ENCODE results near the gene SRGAP3. TPM values are rescaled to one million over a fixed set of nuclear protein-coding genes. Genes with fewer than 3 reads are reported as not detected.

Gene SRGAP3
- total RNA-seq, 2 experiments from 2014 or later = 1.8 to 2.5 TPM

- peaks cover 16% of the 10 kb centered on the region for H3K4me1 Mint-ChIP-seq (ENCODE audit: low read depth)
- ChIA-PET CTCF (no interaction called here), POLR2A (no interaction called here)
- no peaks in the 10 kb centered on the region for H3K27me3 Mint-ChIP-seq
- no peak overlapping the region for H3K4me3 Mint-ChIP-seq
- no peak for ATAC-seq
- no peak for DNase-seq
- intact Hi-C loops (cut with micrococcal nuclease) = no loop called here
- H3K9me3 Mint-ChIP-seq = no peaks in the 10 kb centered on the region
- H3K27ac Mint-ChIP-seq = no peak overlapping the region
- no peaks in the 10 kb centered on the region for H3K36me3 Mint-ChIP-seq (ENCODE audit: low read depth)
- no peak for TF ChIP-seq CTCF (IDR thresholded peaks at IDR 0.05)
These were observed 4.8 kb downstream of the SRGAP3 start for GRCh38 chr3:9244495-9245183.

GRCh38 chr3:9241956-9242355 is 7.5 kb downstream of the SRGAP3 start:
- no peaks in the 10 kb centered on the region for H3K4me1 Mint-ChIP-seq (ENCODE audit: low read depth)
- H3K9me3 Mint-ChIP-seq = no peaks in the 10 kb centered on the region
- no peaks in the 10 kb centered on the region for H3K27me3 Mint-ChIP-seq
- no peak overlapping the region for H3K27ac Mint-ChIP-seq
- no peak overlapping the region for H3K4me3 Mint-ChIP-seq
- ATAC-seq = no peak
- TF ChIP-seq CTCF (IDR thresholded peaks at IDR 0.05) = no peak
- CTCF ChIA-PET = interaction anchor here (1.1 kb wide), 1 partner anchor 9 kb away, joined by 3 read pairs; no protein-coding TSS in a partner anchor
- no peaks in the 10 kb centered on the region for H3K36me3 Mint-ChIP-seq (ENCODE audit: low read depth)
- DNase-seq = no peak
- intact Hi-C loops (cut with micrococcal nuclease) = no loop called here
- POLR2A ChIA-PET = interaction anchor here (1.3 kb wide), 1 partner anchor 9 kb away, joined by 4 read pairs; no protein-coding TSS in a partner anchor

GRCh38 chr3:9239680-9240079 is 9.8 kb downstream of the SRGAP3 start:
- intact Hi-C loops (cut with micrococcal nuclease) = no loop called here
- Mint-ChIP-seq H3K4me1 (ENCODE audit: low read depth) (no peaks in the 10 kb centered on the region), H3K36me3 (ENCODE audit: low read depth) (no peaks in the 10 kb centered on the region), H3K27ac (no peak overlapping the region), H3K9me3 (no peaks in the 10 kb centered on the region), H3K4me3 (no peak overlapping the region), H3K27me3 (no peaks in the 10 kb centered on the region)
- ChIA-PET CTCF (no interaction called here), POLR2A (interaction anchor here (0.6 kb wide), 1 partner anchor 44 kb away, joined by 3 read pairs; no protein-coding TSS in a partner anchor)
- ATAC-seq = no peak
- no peak for DNase-seq
- TF ChIP-seq CTCF (IDR thresholded peaks at IDR 0.05) = no peak

GRCh38 chr3:9238721-9239295 is 10.6 kb downstream of the SRGAP3 start:
- no peak for TF ChIP-seq CTCF (IDR thresholded peaks at IDR 0.05)
- ChIA-PET CTCF (no interaction called here), POLR2A (no interaction called here)
- ATAC-seq (no peak), DNase-seq (no peak)
- no peaks in the 10 kb centered on the region for H3K27me3 Mint-ChIP-seq
- no peaks in the 10 kb centered on the region for H3K9me3 Mint-ChIP-seq
- intact Hi-C loops (cut with micrococcal nuclease) = no loop called here
- no peaks in the 10 kb centered on the region for H3K4me1 Mint-ChIP-seq (ENCODE audit: low read depth)
- H3K36me3 Mint-ChIP-seq (ENCODE audit: low read depth) = no peaks in the 10 kb centered on the region
- H3K27ac Mint-ChIP-seq = no peak overlapping the region
- no peak overlapping the region for H3K4me3 Mint-ChIP-seq

- H3K36me3 Mint-ChIP-seq (ENCODE audit: low read depth) = no peaks in the 10 kb centered on the region
- CTCF ChIA-PET = no interaction called here
- H3K4me3 Mint-ChIP-seq = no peak overlapping the region
- no peak overlapping the region for H3K27ac Mint-ChIP-seq
- intact Hi-C loops (cut with micrococcal nuclease) = no loop called here
- H3K9me3 Mint-ChIP-seq = no peaks in the 10 kb centered on the region
- ATAC-seq (no peak), DNase-seq (no peak)
- POLR2A ChIA-PET = no interaction called here
- H3K27me3 Mint-ChIP-seq = no peaks in the 10 kb centered on the region
- TF ChIP-seq CTCF (IDR thresholded peaks at IDR 0.05) = no peak
- no peaks in the 10 kb centered on the region for H3K4me1 Mint-ChIP-seq (ENCODE audit: low read depth)
These were observed 11.2 kb downstream of the SRGAP3 start for GRCh38 chr3:9238276-9238675.

Measured in activated CD8-positive, alpha-beta T cell treated with anti-CD3 and anti-CD28 coated beads for 36 hours (primary cell).